ENCODE measurements around the gene RNF181. TPM values are rescaled to one million over a fixed set of nuclear protein-coding genes. Genes with fewer than 3 reads are reported as not detected.

RNF181 gene
- total RNA-seq, 2 experiments from 2014 or later = 97.8 to 179 TPM

DNA sequence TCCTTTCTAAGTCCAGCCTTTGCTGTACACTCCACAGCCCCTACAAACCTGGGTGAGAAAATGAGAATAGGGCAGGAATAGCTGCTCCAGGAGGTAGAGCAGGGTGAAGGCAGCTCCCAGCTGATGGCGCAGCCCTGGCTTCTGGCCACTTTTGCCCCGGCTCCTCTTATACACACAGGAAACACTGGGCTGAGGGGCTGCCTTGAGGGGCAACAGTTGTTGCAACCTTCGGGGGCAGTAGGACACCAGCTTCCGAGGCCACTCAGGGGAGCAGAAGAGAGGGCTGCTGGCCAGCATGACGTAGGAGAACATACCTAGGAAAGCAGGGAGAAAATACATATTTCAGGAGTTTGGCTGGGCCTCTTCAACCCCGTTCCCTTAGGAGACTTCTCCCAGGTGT is 42.4 kb upstream of the RNF181 start:
- no peak overlapping the region for H3K4me3 ChIP-seq (ENCODE audit: low read depth, low read length, poor library complexity, severe bottlenecking)
- no peak overlapping the region for H3K4me2 ChIP-seq (ENCODE audit: low read length)
- DNase-seq (ENCODE audit: low spot score) = no peak
- H3K4me1 ChIP-seq (ENCODE audit: insufficient read depth, low read length, poor library complexity, severe bottlenecking) = no peaks in the 10 kb centered on the region
- BruUV-seq (replicated peaks) = no TSS peak
- peaks cover 76% of the 10 kb centered on the region for H3K36me3 ChIP-seq (ENCODE audit: insufficient read depth, low read length)
- no peak overlapping the region for H3K27ac ChIP-seq (ENCODE audit: low read depth, low read length, poor library complexity, severe bottlenecking)
- ChIA-PET POLR2A (no interaction called here), CTCF (ENCODE audit: unreplicated experiment) (interaction anchor here (0.7 kb wide), 1 partner anchor 134 kb away, joined by 3 read pairs; no protein-coding TSS in a partner anchor)
- no peak overlapping the region for H2AFZ ChIP-seq (ENCODE audit: low read length)
- intact Hi-C loops (cut with micrococcal nuclease; ENCODE audit: unreplicated experiment) = no loop called here
- TF ChIP-seq EZH2phosphoT487 (IDR thresholded peaks at IDR 0.05; ENCODE audit: borderline replicate concordance, low read depth, low read length) = no peak
- TF ChIP-seq CTCF (conservative IDR thresholded peaks at IDR 0.05; ENCODE audit: low read length) = no peak
- no peaks in the 10 kb centered on the region for H3K9me3 ChIP-seq (ENCODE audit: low read length)
- H3K9me2 ChIP-seq (ENCODE audit: insufficient read depth, low read length) = no peaks in the 10 kb centered on the region
- H3K79me2 ChIP-seq (ENCODE audit: insufficient read depth, low read depth, low read length) = no peaks in the 10 kb centered on the region
- no peaks in the 10 kb centered on the region for H4K20me1 ChIP-seq (ENCODE audit: insufficient read depth, low read length)

- H3K9me2 ChIP-seq (ENCODE audit: insufficient read depth, low read length) = no peaks in the 10 kb centered on the region
- intact Hi-C loops (cut with micrococcal nuclease; ENCODE audit: unreplicated experiment) = no loop called here
- H3K4me1 ChIP-seq (ENCODE audit: insufficient read depth, low read length, poor library complexity, severe bottlenecking) = peaks cover 2% of the 10 kb centered on the region
- no peaks in the 10 kb centered on the region for H3K9me3 ChIP-seq (ENCODE audit: low read length)
- ChIA-PET CTCF (ENCODE audit: unreplicated experiment) (no interaction called here), POLR2A (interaction anchor here (1.5 to 1.6 kb wide), 2 partner anchors 9 to 16 kb away, joined by 3 to 5 read pairs; partner anchors contain the start of gene MAT2A)
- peaks cover 4% of the 10 kb centered on the region for H3K79me2 ChIP-seq (ENCODE audit: insufficient read depth, low read depth, low read length)
- no peak overlapping the region for H2AFZ ChIP-seq (ENCODE audit: low read length)
- H3K27ac ChIP-seq (ENCODE audit: low read depth, low read length, poor library complexity, severe bottlenecking) = no peak overlapping the region
- no TSS peak for BruUV-seq (replicated peaks)
- no peak overlapping the region for H3K4me2 ChIP-seq (ENCODE audit: low read length)
- no peaks in the 10 kb centered on the region for H4K20me1 ChIP-seq (ENCODE audit: insufficient read depth, low read length)
- TF ChIP-seq CTCF (conservative IDR thresholded peaks at IDR 0.05; ENCODE audit: low read length) (no peak), EZH2phosphoT487 (IDR thresholded peaks at IDR 0.05; ENCODE audit: borderline replicate concordance, low read depth, low read length) (no peak)
- peaks cover 78% of the 10 kb centered on the region for H3K36me3 ChIP-seq (ENCODE audit: insufficient read depth, low read length)
- no peak overlapping the region for H3K4me3 ChIP-seq (ENCODE audit: low read depth, low read length, poor library complexity, severe bottlenecking)
- no peak for DNase-seq (ENCODE audit: low spot score)
Observed at GRCh38 chr2:85554980-85555612, 40.4 kb upstream of the RNF181 start.

GRCh38 chr2:85557130-85557529 is 38.4 kb upstream of the RNF181 start:
- Histone ChIP-seq H3K79me2 (ENCODE audit: insufficient read depth, low read depth, low read length) (peaks cover 13% of the 10 kb centered on the region), H3K36me3 (ENCODE audit: insufficient read depth, low read length) (peaks cover 59% of the 10 kb centered on the region), H2AFZ (ENCODE audit: low read length) (no peak overlapping the region), H3K9me2 (ENCODE audit: insufficient read depth, low read length) (no peaks in the 10 kb centered on the region), H3K27ac (ENCODE audit: low read depth, low read length, poor library complexity, severe bottlenecking) (no peak overlapping the region), H3K4me3 (ENCODE audit: low read depth, low read length, poor library complexity, severe bottlenecking) (no peak overlapping the region), H3K9me3 (ENCODE audit: low read length) (no peaks in the 10 kb centered on the region), H3K4me2 (ENCODE audit: low read length) (no peak overlapping the region), H3K4me1 (ENCODE audit: insufficient read depth, low read length, poor library complexity, severe bottlenecking) (peaks cover 10% of the 10 kb centered on the region), H4K20me1 (ENCODE audit: insufficient read depth, low read length) (no peaks in the 10 kb centered on the region)
- intact Hi-C loops (cut with micrococcal nuclease; ENCODE audit: unreplicated experiment) = no loop called here
- BruUV-seq (replicated peaks) = no TSS peak
- TF ChIP-seq EZH2phosphoT487 (IDR thresholded peaks at IDR 0.05; ENCODE audit: borderline replicate concordance, low read depth, low read length) (no peak), CTCF (conservative IDR thresholded peaks at IDR 0.05; ENCODE audit: low read length) (no peak)
- DNase-seq (ENCODE audit: low spot score) = no peak
- ChIA-PET CTCF (ENCODE audit: unreplicated experiment) (interaction anchor here (1.5 kb wide), 1 partner anchor 11 kb away, joined by 3 read pairs; no protein-coding TSS in a partner anchor), POLR2A (interaction anchor here (1.1 to 1.9 kb wide), 6 partner anchors 12 to 150 kb away, joined by 3 to 6 read pairs (median 4); partner anchors contain the start of gene RNF181)
